HepG2 (cell line): ENCODE data around the gene NHSL1. TPM values are rescaled to one million over a fixed set of nuclear protein-coding genes. Genes with fewer than 3 reads are reported as not detected.

Source experiments
- ATAD3A ChIP-seq: sonication (generic); formaldehyde crosslinking; IDR thresholded peaks from 2 replicates; pipeline ENCODE4 v1.4.0; 2020; ENCODE audit warnings: missing genetic modification reagents
- CBX2 ChIP-seq, 2 experiments: fragments of 200-600 bp in 1 of 2; sonication (generic); formaldehyde crosslinking in 1 of 2; IDR thresholded peaks; 2 replicates each; pipeline versions ENCODE4 v1.7.0 to v1.8.1; 2018 to 2022; ENCODE audit warnings: low read depth in 2 of 2, low read length in 1 of 2, mild to moderate bottlenecking in 1 of 2, missing genetic modification reagents in 1 of 2
- HOXA3 ChIP-seq: sonication (generic); formaldehyde crosslinking; IDR thresholded peaks from 2 replicates; pipeline ENCODE4 v1.5.0; 2020; ENCODE audit warnings: missing genetic modification reagents
- HOXD1 ChIP-seq: sonication (generic); formaldehyde crosslinking; IDR thresholded peaks from 2 replicates; pipeline ENCODE4 v1.5.0; 2020; ENCODE audit warnings: missing genetic modification reagents
- SRSF9 ChIP-seq: fragments of 200-400 bp; formaldehyde crosslinking; IDR thresholded peaks from 2 replicates; pipeline ENCODE4 v1.6.1; 2018; ENCODE audit warnings: borderline replicate concordance, mild to moderate bottlenecking, low read depth, low read length; ENCODE audit not compliant: insufficient read depth, poor library complexity, severe bottlenecking
- THAP11 ChIP-seq: IDR thresholded peaks from 2 replicates; pipeline ENCODE4 v1.6.1; 2016; ENCODE audit warnings: missing biosample characterization, missing genetic modification reagents
- ZNF230 ChIP-seq: sonication (generic); formaldehyde crosslinking; IDR thresholded peaks from 2 replicates; pipeline ENCODE4 v1.4.0; 2020; ENCODE audit warnings: mild to moderate bottlenecking, missing genetic modification reagents
- polyA plus RNA-seq, 8 experiments: library from polyadenylated mRNA; depleted of rRNA in 3 of 8; stranded (reverse) in 7 of 8; unstranded in 1 of 8; fragments of >200 nt; fragmentation: Illumina TruSeq in 4 of 8; extraction: Trizol in 4 of 8; gene quantifications; 2 replicates each; pipeline versions ENCODE4 v1.2.1 to v1.2.3, GENCODE V29; 2011 to 2016; ENCODE audit warnings: low read depth in 4 of 8, missing spikeins in 1 of 8, mixed read lengths in 1 of 8; ENCODE audit not compliant: insufficient read depth in 1 of 8
- total RNA-seq, 5 experiments: library from RNA; depleted of rRNA; stranded (reverse); fragments of >200 nt; fragmentation: Illumina TruSeq; extraction: Trizol; gene quantifications; 2 replicates each; pipeline ENCODE4 v1.2.3, GENCODE V29; 2016; ENCODE audit warnings: low read depth in 1 of 5
- TF ChIP-seq, protein P1 (sequence below): sonication (generic); formaldehyde crosslinking; IDR thresholded peaks from 2 replicates; pipeline ENCODE4 v1.5.1; 2020; ENCODE audit warnings: mild to moderate bottlenecking, missing genetic modification reagents, borderline replicate concordance
- TF ChIP-seq, protein P2 (sequence below): IDR thresholded peaks from 2 replicates; pipeline ENCODE4 v1.6.1; 2016; ENCODE audit warnings: low read depth
- TF ChIP-seq, protein P3 (sequence below): sonication (generic); formaldehyde crosslinking; IDR thresholded peaks from 2 replicates; pipeline ENCODE4 v1.5.0; 2020; ENCODE audit warnings: mild to moderate bottlenecking, missing genetic modification reagents, borderline replicate concordance
- TF ChIP-seq, protein P4 (sequence below): sonication (generic); formaldehyde crosslinking; IDR thresholded peaks from 2 replicates; pipeline ENCODE4 v1.4.0; 2020; ENCODE audit warnings: missing genetic modification reagents
- TF ChIP-seq, protein P5 (sequence below): sonication (generic); formaldehyde crosslinking; IDR thresholded peaks from 2 replicates; pipeline ENCODE4 v1.5.1; 2020; ENCODE audit warnings: mild to moderate bottlenecking, missing genetic modification reagents

Gene NHSL1
- total and polyA plus RNA-seq, 2 of the 13 experiments (the other 11 are each of a cell fraction or from before 2014, with no cell fraction given), result 24.9 to 53.6 TPM

DNA sequence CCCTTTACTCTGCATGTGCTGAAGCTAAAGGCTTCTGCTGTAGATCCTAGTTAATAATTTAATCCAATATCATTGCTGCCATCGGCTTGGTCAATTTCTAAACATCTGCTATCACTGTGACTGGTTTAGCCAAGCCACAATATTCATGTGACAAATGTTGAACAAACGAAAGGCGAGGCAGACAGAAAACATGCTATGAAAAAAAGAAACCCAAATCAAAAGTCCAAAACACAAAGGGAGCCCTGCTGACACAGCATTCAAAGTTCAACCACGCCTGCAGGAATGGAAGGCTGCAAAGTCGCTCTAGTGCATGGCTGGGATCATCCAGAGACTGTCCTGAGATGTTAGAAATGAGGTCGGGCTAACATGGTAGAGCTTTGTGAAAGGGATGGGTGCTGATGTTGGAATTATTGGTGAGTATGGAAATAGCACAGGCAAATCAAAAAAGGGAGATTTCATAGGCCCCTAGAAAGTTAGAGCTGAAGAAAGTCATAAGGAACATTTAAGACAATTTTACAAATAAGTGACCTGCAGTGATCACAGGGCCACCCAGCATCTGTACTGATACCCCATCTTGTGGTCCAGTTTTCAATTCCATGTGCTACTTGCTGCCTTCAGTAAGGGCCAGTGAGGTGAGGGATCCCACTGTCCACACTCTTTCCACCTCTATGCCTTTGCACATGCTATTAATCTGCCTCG, 8.8 kb upstream of the NHSL1 start (continued):
- TF ChIP-seq, protein P1, sequence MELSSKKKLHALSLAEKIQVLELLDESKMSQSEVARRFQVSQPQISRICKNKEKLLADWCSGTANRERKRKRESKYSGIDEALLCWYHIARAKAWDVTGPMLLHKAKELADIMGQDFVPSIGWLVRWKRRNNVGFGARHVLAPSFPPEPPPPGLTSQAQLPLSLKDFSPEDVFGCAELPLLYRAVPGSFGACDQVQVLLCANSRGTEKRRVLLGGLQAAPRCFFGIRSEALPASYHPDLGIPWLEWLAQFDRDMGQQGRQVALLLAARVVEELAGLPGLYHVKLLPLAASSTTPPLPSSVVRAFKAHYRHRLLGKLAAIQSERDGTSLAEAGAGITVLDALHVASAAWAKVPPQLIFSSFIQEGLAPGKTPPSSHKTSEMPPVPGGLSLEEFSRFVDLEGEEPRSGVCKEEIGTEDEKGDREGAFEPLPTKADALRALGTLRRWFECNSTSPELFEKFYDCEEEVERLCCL (CRISPR knock-in tag), result no peak
- TF ChIP-seq, protein P2, sequence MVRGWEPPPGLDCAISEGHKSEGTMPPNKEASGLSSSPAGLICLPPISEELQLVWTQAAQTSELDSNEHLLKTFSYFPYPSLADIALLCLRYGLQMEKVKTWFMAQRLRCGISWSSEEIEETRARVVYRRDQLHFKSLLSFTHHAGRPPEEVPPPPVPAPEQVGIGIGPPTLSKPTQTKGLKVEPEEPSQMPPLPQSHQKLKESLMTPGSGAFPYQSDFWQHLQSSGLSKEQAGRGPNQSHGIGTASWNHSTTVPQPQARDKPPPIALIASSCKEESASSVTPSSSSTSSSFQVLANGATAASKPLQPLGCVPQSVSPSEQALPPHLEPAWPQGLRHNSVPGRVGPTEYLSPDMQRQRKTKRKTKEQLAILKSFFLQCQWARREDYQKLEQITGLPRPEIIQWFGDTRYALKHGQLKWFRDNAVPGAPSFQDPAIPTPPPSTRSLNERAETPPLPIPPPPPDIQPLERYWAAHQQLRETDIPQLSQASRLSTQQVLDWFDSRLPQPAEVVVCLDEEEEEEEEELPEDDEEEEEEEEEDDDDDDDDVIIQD (CRISPR knock-in tag), result no peak
- TF ChIP-seq, protein P3, sequence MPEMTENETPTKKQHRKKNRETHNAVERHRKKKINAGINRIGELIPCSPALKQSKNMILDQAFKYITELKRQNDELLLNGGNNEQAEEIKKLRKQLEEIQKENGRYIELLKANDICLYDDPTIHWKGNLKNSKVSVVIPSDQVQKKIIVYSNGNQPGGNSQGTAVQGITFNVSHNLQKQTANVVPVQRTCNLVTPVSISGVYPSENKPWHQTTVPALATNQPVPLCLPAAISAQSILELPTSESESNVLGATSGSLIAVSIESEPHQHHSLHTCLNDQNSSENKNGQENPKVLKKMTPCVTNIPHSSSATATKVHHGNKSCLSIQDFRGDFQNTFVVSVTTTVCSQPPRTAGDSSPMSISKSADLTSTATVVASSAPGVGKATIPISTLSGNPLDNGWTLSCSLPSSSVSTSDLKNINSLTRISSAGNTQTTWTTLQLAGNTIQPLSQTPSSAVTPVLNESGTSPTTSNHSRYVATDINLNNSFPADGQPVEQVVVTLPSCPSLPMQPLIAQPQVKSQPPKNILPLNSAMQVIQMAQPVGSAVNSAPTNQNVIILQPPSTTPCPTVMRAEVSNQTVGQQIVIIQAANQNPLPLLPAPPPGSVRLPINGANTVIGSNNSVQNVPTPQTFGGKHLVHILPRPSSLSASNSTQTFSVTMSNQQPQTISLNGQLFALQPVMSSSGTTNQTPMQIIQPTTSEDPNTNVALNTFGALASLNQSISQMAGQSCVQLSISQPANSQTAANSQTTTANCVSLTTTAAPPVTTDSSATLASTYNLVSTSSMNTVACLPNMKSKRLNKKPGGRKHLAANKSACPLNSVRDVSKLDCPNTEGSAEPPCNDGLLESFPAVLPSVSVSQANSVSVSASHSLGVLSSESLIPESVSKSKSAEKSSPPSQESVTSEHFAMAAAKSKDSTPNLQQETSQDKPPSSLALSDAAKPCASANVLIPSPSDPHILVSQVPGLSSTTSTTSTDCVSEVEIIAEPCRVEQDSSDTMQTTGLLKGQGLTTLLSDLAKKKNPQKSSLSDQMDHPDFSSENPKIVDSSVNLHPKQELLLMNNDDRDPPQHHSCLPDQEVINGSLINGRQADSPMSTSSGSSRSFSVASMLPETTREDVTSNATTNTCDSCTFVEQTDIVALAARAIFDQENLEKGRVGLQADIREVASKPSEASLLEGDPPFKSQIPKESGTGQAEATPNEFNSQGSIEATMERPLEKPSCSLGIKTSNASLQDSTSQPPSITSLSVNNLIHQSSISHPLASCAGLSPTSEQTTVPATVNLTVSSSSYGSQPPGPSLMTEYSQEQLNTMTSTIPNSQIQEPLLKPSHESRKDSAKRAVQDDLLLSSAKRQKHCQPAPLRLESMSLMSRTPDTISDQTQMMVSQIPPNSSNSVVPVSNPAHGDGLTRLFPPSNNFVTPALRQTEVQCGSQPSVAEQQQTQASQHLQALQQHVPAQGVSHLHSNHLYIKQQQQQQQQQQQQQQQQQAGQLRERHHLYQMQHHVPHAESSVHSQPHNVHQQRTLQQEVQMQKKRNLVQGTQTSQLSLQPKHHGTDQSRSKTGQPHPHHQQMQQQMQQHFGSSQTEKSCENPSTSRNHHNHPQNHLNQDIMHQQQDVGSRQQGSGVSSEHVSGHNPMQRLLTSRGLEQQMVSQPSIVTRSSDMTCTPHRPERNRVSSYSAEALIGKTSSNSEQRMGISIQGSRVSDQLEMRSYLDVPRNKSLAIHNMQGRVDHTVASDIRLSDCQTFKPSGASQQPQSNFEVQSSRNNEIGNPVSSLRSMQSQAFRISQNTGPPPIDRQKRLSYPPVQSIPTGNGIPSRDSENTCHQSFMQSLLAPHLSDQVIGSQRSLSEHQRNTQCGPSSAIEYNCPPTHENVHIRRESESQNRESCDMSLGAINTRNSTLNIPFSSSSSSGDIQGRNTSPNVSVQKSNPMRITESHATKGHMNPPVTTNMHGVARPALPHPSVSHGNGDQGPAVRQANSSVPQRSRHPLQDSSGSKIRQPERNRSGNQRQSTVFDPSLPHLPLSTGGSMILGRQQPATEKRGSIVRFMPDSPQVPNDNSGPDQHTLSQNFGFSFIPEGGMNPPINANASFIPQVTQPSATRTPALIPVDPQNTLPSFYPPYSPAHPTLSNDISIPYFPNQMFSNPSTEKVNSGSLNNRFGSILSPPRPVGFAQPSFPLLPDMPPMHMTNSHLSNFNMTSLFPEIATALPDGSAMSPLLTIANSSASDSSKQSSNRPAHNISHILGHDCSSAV, result no peak
- TF ChIP-seq HOXD1 (CRISPR knock-in tag) (no peak), ZNF230 (CRISPR knock-in tag) (0 out of 2 replicates have a peak, but pooled peaks have one; percentile 32), ATAD3A (no peak), CBX2 (IDR thresholded peaks at IDR 0.05; ENCODE audit: low read depth, low read length) (no peak), CBX2 (CRISPR knock-in tag; IDR thresholded peaks at IDR 0.05; ENCODE audit: low read depth) (no peak), HOXA3 (CRISPR knock-in tag) (peak; percentile 63; the same call in 1 of the 2 replicates), THAP11 (CRISPR knock-in tag) (no peak), SRSF9 (no peak)
- TF ChIP-seq, protein P4, sequence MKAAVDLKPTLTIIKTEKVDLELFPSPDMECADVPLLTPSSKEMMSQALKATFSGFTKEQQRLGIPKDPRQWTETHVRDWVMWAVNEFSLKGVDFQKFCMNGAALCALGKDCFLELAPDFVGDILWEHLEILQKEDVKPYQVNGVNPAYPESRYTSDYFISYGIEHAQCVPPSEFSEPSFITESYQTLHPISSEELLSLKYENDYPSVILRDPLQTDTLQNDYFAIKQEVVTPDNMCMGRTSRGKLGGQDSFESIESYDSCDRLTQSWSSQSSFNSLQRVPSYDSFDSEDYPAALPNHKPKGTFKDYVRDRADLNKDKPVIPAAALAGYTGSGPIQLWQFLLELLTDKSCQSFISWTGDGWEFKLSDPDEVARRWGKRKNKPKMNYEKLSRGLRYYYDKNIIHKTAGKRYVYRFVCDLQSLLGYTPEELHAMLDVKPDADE, result no peak
- TF ChIP-seq, protein P5, sequence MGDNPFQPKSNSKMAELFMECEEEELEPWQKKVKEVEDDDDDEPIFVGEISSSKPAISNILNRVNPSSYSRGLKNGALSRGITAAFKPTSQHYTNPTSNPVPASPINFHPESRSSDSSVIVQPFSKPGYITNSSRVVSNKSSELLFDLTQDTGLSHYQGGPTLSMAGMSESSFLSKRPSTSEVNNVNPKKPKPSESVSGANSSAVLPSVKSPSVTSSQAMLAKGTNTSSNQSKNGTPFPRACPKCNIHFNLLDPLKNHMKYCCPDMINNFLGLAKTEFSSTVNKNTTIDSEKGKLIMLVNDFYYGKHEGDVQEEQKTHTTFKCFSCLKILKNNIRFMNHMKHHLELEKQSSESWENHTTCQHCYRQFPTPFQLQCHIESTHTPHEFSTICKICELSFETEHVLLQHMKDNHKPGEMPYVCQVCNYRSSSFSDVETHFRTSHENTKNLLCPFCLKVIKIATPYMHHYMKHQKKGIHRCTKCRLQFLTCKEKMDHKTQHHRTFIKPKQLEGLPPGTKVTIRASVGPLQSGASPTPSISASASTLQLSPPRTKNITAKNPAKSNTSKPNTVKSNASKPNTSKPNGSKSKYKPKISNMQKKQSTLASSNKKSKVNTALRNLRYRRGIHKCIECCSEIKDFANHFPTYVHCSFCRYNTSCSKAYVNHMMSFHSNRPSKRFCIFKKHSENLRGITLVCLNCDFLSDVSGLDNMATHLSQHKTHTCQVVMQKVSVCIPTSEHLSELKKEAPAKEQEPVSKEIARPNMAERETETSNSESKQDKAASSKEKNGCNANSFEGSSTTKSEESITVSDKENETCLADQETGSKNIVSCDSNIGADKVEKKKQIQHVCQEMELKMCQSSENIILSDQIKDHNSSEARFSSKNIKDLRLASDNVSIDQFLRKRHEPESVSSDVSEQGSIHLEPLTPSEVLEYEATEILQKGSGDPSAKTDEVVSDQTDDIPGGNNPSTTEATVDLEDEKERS (CRISPR knock-in tag), result no peak
